Tongue (tissue), 2 donors: ENCODE results near the gene SMIM27. TPM values are rescaled to one million over a fixed set of nuclear protein-coding genes. Genes with fewer than 3 reads are reported as not detected.
"Not testable (repeated sequence)": the region's sequence is repeated elsewhere in the genome, so short reads cannot be mapped to it uniquely, and the experiment has no call there.

Source experiments
- DNase-seq: peaks from one replicate; pipeline ENCODE4 v3.0.0-alpha.2; 2015
- total RNA-seq: library from RNA; depleted of rRNA; stranded (reverse); fragments of >200 nt; gene quantifications from one replicate; pipeline ENCODE4 v1.2.3, GENCODE V29; 2014

SMIM27 gene, protein sequence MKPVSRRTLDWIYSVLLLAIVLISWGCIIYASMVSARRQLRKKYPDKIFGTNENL
- total RNA-seq: 3.4 TPM

DNA sequence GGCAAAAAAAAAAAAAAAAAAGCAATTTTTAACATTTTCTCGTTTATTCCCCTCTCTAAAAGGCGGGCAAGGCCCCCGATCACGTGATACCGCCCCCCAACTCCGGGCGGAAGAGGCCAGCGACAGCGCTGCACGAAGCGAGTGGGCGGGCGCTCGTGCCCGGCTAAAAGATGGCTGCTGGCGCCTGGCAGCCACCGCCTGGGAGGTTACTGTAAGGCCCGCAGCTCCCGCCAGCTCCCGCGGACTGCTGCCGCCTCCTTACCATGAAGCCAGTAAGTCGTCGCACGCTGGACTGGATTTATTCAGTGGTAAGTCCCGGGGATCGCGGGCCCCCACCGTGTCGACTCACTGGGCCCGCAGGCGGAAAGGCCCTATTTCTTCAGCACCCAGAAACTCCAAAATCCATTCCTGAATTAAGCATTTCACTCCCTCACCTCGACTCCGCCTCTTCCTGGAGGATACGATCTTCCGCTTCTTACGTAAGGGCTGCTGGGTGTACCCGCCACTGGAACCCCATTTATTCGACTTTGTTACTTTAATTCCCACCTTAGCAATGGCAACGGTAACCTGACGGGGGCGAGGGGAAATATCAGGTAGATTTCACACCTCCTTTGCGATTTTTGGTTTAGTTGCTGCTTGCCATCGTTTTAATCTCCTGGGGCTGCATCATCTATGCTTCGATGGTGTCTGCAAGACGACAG, at the start of gene SMIM27, which contains the start of gene TOPORS:
Gene SMIM27 (plus strand): TSS at position 156 of the 701 bp plus-strand sequence. CDS start 108 bp downstream, at position 264.
Gene TOPORS (minus strand): TSS at position 415 of the 701 bp plus-strand sequence. CDS start 150 bp downstream, at position 265.
- DNase-seq: peak; percentile 97

DNA sequence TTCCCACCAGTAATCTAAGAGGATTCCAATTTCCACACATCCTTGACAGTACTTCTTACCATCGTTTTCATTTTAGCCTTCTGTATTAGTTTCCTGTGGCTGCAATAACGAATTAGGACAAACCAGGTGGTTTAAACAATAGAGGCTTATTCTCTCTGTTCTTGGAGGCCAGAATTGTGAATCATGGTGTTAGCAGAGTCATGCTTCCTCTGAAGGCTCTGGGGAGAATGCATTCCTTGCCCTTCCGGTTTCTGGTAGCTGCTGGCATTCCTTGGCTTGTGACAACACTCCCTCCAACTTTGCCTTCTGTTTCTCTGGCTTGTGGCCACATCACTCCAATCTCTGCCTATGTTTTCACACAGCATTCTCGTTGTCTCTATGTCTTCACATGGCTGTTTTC, 49.7 kb upstream of the SMIM27 start:
- no peak for DNase-seq

DNA sequence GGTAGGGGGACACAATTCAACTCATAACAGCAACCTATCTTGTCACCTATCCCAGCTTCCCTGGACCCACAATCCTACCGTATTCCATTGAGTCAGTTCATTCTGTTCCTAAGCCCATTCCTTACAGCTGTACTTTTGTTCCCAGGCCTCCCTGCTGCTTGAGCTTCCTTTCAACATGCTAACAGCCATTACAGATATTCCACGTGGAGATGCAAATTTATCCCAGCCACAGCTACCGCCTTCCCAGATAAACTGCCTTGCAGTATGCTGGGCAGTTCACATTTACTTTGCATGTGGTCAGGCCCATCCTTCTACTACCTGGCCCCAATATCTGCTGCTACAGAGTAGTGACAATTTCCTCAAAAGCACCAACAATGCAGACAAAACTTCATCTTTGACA, 49.1 kb upstream of the SMIM27 start:
- no peak for DNase-seq

DNA sequence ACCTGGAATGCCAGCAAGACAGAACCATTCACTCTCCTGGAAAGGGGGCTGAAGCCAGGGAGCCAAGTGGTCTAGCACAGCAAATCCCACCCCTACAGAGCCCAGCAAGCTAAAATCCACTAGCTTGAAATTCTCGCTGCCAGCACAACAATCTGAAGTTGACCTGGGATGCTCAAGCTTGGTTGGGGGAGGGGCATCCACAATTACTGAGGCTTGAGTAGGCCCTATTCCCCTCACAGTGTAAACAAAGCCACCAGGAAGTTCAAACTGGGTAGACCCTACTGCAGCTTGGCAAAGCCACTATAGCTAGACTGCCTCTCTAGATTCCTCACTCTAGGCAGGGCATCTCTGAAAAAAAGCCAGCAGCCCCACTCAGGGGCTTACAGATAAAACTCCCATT, 43.4 kb upstream of the SMIM27 start:
- DNase-seq: no peak

DNA sequence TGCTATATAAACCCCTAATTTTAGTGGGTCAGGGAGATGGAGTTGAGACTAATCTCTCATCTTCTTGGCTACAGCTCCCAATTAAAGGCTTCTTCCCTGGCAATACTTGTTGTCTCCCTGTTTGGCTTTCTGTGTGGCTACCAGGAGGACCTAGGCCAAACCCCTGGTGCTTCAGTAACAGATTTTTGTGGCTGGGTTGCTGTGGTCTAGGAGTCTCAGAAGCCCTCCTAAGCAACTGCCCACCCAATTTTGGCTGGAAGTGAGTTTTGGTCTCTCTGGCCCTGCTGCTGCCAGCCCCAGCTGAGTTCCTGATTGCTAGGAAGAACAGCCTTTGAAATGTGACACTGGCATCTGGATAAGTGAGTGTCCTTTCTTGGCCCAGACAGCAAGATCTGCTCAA, 35.9 kb upstream of the SMIM27 start:
- no peak for DNase-seq

DNA sequence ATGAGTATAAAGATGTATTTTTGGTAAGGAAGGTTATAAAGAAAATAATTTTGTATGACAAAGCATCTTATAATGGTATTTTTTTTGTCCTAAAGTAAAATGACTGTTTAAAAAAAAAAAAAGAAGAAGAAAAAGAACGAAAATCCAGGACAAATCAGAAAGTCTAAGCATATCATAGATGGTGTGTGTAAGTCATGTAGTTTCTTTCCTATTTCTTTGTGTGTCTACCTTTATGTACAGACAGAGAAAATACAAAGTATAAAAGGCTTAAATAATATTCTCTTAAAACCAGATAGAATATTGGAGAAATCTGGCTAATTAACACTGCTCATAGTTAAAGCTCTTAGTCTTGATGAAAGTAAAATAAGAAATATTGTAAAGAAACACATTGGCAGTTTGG, 33.9 kb upstream of the SMIM27 start:
- no peak for DNase-seq

DNA sequence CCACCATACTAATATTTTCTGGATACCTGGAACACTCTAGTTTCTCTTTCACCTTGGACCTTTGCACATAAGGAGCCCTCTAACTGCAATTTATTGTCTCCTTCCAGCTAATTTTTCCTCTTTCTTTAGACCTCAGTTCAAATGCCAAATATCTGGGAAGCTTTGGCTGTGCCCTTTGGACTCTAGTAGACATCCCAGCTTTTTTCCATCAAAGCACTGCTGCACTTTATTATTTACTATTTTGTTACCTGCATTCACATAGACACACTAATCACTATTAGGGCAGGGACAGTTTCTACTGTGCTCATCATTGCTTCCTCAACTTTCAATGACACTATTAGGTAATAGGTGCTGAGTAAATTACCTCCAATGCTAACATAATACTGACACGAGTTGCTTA, 28.2 kb upstream of the SMIM27 start:
- DNase-seq: no peak

DNA sequence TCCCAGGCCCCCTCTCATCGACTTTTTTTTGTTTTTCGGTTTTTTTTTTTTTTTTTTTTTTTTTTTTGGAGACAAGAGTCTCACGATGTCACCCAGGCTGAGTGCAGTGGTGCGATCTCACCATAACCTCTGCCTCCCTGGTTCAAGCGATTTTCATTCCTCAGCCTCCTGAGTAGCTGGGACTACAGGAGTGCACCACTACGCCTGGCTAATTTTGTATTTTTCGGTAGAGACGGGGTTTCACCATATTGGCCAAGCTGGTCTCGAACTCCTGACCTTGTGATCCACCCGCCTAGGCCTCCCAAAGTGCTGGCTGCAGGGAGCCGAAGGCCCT, 27.6 kb upstream of the SMIM27 start:
- DNase-seq: not testable (repeated sequence)

DNA sequence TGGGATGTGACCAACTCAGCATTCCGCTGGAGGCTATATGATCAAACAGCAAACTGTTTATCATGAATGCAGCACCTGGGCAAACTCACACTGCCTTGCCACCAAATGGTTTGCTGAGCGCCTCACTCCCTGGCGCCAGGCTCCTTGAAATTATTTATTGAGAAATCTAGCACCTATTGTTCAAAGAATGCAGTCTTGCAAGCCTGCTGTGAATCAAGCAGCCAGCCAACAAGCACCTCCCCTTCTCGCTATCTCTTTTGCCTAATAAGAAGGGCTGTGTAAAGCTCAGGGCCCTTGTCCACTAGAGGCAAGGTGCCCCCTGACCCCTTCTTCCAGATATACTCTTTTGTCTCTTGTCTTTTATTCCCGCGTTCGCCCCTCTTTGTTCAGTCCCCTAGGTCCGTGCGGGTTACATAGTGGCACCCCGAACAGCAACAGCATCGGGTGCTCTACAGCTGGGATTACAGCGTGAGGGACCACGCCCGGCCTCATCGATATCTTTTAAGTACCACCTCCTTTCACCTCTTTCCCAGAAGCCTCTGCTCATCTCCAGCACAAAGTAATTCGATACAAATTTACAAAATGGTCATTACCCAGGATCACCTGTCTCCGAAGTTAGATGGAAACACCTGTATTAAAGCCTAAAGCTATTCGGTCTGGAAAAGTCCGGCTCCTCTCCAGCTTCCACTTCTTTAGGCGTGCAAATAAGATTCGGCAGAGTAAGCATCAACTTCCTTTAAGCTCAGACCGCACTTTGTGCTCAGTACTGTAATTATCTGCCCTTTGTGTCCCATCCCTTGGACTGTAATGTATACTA, 27.0 kb upstream of the SMIM27 start:
- DNase-seq: peak; percentile 26

DNA sequence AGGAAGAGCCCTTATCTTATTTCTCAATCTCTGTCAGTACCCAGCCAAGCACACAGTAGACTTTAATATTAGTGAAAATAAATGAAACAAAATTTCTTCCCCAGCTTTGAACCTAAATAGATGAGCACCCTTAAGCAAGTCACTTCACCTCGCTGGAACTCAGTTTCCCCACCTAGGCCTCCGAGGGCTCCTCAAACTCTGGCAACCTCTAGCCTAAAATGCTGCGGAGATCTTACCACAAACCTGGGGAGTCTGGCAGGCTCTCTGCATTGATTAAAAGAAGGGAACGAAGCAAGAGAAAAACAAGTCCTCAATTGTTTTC, 26.5 kb upstream of the SMIM27 start:
- DNase-seq: no peak

DNA sequence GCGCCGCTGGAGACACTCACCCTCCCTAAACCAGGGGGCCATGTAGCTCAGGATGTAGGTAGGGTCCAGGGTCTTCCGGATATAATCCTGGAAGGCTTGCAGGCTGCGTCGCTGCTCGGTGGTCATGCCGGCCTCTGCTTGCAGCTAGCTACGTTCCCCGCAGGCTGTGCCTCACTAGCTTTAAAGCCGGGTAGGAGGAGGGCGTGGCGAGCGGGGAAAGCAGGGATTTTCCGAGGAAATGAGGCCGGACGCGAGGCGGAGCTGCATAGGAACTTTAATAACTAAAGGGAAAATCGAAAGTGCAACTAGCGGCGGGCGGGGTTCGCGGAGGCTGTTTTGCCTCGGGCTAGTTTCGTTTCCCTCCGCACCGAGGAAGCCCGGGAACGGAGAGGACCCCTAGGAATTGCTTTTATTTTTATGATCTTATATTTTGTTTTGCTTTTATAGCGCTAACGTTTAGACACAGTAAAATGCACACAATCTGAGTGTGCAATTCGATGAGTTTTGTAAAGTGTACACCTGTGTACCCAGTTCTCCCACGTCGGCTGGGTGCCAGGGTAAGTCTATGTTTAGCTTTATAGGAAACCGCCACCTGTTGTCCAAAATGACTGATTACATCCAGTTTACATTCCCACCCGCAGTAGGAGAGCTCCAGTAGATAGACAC, 26.0 kb upstream of the SMIM27 start, which contains the start of gene RIGI:
Gene RIGI (minus strand): TSS at position 156 of the 666 bp plus-strand sequence. CDS start 30 bp downstream, at position 126.
- peak; percentile 94 for DNase-seq

DNA sequence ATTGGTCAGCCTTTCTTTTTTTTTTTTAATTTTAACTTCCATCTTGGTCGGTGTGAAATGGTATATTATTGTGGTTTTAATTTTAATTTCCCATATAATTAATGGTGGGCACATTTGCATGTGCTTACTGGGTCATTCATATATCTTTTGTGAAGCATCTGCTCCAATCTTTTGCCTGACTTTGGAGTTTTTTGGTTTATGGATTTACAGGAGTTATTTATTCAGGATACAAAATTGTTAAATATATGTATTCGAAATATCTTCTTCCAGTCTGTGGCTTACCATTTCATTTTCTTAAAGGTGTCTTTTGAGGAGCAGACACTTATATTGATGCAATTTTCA, 25.4 kb upstream of the SMIM27 start:
- no peak for DNase-seq

DNA sequence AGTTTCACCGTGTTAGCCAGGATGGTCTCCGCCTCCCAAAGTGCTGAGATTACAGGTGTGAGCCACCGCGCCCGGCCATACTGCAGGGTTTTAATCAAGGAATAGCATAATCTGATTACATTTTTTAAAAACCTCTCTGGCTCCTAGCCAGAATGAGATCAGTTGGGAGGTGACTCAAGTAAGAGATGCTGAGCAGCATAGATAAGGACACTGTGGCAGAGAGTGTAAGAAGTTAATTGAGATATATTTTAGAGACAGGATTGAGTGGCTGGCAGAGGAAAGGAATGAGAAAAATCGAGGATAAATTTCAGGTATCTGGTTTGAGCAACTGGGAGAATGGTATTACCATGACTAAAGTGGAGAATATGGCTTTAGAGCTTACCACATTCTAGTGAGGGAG, 18.8 kb upstream of the SMIM27 start:
- no peak for DNase-seq

DNA sequence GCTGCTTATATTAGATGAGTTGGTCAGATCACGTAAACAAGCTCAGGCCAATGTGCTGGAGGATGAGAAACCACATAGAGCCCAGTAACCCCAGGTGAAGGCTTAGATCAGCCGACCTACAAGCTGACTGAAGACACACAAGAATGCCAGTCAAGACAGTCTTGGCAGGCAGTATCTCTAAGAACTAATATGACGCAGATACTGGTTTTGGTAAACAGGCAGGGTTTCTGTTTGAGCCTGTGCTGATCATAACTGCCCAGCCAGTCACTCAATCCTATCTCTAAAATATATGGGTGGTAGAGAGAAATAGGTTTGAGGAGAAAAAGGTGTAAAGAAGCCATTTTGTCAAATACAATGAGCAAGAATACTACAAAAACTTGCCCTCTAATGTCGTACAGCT, 18.3 kb upstream of the SMIM27 start:
- no peak for DNase-seq

DNA sequence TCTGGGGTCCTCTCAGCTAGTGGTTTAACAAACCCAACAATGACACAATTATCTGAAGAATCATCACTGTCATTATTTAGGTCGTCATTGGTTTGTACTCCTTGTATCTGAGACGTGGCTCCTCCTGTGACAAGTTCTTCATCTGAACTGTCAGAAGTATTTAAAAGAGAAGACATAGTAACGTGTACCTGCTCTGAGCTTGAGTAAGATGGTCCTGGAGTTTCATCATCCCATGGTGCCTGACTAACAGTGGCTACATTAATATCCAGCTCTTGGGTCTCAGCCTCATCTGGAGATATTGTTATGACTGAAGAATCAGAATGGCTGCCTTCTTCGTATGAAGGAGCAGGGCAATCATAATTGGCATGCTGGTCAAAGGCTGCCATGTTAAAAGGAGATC, 9.1 kb upstream of the SMIM27 start:
- DNase-seq: no peak

DNA sequence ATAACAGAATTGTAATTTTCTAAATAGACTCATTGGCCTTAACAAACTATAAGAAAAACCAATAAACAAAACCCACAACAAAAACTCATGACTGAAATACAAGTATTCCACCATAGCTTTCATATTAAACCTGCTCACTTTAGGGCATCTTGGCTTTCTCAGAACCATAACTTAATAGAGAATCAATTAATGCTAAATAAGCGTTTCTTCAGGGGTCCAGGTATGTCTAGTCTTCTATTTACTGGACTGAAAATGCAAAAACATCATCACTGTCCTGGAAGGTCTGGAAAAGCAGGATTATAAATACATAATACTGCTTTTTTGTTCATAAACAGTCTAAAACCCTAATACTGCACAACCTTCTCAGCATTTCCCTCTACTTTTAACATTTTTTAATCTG, 6.2 kb upstream of the SMIM27 start:
- DNase-seq: no peak

DNA sequence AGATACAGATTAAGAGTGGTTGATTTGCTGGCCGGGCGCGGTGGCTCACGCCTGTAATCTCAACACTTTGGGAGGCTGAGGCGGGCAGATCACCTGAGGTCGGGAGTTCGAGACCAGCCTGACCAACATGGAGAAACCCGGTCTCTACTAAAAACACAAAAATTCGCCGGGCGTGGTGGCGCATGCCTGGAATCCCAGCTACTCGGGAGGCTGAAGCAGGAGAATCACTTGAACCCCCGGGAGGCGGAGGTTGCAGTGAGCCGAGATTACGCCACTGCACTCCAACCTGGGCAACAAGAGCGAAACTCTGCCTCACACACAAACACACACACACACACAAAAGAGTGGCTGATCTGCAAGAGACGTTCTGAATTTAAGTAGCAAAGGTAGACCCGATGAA, 3.9 kb upstream of the SMIM27 start:
- not testable (repeated sequence) for DNase-seq

DNA sequence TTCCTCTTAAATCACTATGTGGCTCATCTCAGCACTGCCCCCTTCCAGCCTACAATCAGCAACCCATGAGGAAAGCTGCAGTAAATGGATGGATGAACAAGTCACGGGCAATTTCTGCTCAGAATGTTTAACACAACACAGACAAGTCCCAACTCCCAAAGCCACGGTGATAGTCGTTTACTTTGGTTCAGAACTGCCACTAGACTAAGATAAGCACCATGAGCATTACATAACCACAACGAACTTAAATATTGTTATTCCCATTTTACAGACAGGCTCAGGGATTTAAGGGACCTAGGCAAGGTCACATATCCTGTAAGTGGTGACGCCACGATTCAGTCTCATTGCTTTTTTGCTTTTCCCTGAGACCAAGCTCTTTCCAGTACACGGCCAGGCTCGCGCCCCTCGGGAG, 2.0 kb upstream of the SMIM27 start:
- DNase-seq: peak; percentile 51

DNA sequence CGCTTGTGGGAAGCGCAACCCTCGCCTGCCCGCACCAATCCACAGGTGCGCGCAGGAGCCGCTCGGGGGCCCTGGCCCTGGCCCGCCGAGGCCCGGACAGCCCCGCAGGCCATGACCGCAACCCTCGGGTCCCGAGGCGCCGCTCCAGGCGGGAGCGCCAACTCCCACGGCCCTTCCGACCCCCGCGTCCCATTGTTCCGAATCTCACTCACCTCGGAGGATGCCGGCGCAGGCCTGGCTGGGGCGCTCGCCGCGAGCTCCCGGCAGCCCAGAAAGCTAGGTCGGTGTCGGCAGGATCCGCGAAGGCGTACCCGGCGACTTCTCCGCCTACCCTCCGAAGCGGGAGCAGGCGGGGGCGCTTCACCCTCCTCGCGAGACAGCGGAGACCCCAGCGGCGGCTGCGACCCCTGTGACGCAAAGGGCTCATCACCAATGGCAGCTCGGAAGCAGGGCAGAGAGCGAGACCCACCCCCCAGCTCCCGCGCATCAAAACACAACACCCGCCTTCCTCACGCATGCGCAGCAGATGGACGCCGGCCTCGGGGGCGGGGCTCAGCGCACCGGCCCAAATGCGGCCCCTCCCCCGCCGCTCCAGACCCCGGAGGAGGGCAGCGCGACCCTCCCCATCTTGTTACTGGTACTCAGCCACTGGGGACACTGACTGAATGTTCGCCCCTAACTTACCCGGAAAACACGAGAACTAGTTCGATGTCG, 1.4 kb upstream of the SMIM27 start:
- DNase-seq: peak; percentile 99

DNA sequence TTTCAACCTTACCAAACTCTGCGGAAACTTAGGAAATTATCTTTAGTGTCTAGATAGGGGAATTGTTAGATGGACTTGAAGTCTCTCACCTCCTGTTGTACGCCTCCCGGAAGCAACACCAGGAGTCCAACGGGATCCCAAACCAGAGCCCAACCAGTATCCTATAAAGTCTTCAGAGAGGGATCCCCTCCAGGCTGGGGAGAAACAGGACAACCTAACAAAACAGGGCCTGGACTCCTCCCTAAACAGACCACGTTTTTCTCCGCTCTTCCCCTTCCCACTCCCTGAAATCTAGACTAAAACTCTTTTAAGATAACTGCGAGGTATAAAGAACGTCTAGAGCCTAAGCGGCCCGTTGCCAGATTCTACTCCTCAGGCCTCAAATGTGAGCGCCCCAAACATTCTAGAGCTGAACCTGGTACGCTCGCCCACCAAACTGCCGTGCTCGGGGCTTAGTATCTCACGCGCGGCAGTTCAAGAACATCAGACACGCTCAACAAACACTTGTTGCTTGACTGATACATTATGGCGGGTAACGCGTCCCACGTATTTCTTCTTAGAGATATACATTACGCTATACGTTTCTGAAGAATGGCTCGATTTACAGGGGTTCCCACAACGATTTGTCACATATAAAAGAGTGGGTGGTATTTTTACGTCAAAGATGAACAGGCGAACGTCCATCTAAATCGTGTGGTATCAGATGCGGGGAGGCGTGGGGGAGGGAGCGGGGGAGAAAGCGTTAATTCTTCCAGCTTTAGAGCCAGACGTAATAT, 663 bp upstream of the SMIM27 start:
- peak; percentile 56 for DNase-seq

DNA sequence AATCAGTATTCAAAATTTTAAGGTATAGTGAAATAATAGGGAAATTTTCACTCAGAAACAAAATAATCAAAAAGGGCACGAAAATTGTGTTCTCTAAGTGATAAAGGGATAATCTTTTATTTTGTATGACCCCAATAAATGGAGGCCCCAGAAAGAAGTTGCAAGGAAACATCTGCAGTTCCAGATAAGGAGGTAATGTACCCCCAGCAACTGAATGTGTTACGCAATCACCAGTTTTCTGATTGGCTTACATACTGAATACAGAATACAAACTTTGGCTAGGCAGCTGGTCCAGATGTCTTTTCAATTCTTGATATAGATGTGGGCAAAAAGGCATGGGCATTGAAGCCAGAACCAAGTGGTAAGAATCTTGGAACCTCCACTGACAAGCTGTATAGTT, 2.0 kb downstream of the SMIM27 start:
- no peak for DNase-seq

DNA sequence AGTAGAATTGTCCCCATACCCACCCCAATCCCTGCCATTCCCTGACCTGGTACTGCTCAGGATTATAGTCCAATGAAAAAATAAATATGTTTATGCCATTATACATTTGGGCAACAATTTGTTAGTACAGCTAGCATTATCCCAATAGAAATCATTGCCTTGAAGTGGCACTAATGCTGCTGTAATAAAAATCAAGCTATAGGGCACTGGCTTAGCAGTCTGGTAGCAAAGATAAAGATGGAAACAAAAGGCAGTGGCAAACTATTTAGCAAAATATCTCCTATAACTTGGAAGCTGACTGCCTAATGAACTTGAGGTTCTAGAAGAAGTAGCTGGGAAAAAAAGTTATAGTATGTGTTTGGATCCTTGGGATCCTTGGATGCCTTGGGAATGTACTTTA, 2.5 kb downstream of the SMIM27 start:
- DNase-seq: no peak
